Aorta (tissue), 5 donors: ENCODE data around the gene TRIM71. TPM values are rescaled to one million over a fixed set of nuclear protein-coding genes. Genes with fewer than 3 reads are reported as not detected.
A peak's percentile ranks its signal among the peaks of the same experiment; 100 is the strongest.
"Not testable (repeated sequence)": the region's sequence is repeated elsewhere in the genome, so short reads cannot be mapped to it uniquely, and the experiment has no call there.

Source experiments
- ATAC-seq: fragments of 200-7000 bp; cut with Tn5 transposase; one replicate; pipeline ENCODE4 v1.9.1; 2022; ENCODE audit warnings: moderate library complexity; ENCODE audit not compliant: low FRiP score
- DNase-seq, 2 donors: peaks; one replicate each; pipeline ENCODE4 v3.0.0-alpha.2; 2020
- H3K27ac ChIP-seq, 2 donors: one replicate each; pipeline ENCODE4 v1.5.1; 2013; ENCODE audit warnings: low read length in 2 of 2, mild to moderate bottlenecking in 2 of 2, moderate library complexity in 2 of 2, control low read depth in 1 of 2, inconsistent platforms in 1 of 2, low read depth in 1 of 2
- H3K27me3 ChIP-seq, 2 donors: one replicate each; pipeline ENCODE4 v1.6.1; 2013; ENCODE audit warnings: control low read depth in 1 of 2, low read length in 1 of 2, mild to moderate bottlenecking in 1 of 2, moderate library complexity in 1 of 2; ENCODE audit not compliant: insufficient read depth in 2 of 2, control insufficient read depth in 1 of 2
- H3K36me3 ChIP-seq, 2 donors: one replicate each; pipeline ENCODE4 v1.6.1; 2013; ENCODE audit warnings: control low read depth in 1 of 2, low read length in 1 of 2, mild to moderate bottlenecking in 1 of 2; ENCODE audit not compliant: insufficient read depth in 2 of 2, control insufficient read depth in 1 of 2
- H3K4me1 ChIP-seq, 2 donors: one replicate each; pipeline ENCODE4 v1.6.1; 2013; ENCODE audit warnings: low read length in 2 of 2, control low read depth in 1 of 2, mild to moderate bottlenecking in 1 of 2, moderate library complexity in 1 of 2; ENCODE audit not compliant: insufficient read depth in 2 of 2, control insufficient read depth in 1 of 2
- H3K4me3 ChIP-seq, 2 donors: one replicate each; pipeline ENCODE4 v1.5.1; 2013; ENCODE audit warnings: low read length in 2 of 2, control low read depth in 1 of 2, mild to moderate bottlenecking in 1 of 2
- H3K9me3 ChIP-seq: one replicate; pipeline ENCODE4 v1.6.1; 2013; ENCODE audit warnings: mild to moderate bottlenecking, low read length; ENCODE audit not compliant: control insufficient read depth
- WGBS, 2 donors: extraction: QIAGEN DNeasy Blood & Tissue Kit; methylation state at CpG; one replicate each; pipeline ENCODE4 v1.1.7; 2013; 5-methylcytosine and 5-hydroxymethylcytosine counted together
- intact Hi-C, 2 donors: fragments of 100-400 bp; cut with DNase I; formaldehyde crosslinking; loops; one replicate each; pipeline versions ENCODE4 v1.14.2 to v1.15.0; 2022
- long read RNA-seq, 2 donors: library from polyadenylated mRNA; unstranded; transcript quantifications; one replicate each; pipeline ENCODE4 v2.0.0, GENCODE V29; 2020 to 2021
- polyA plus RNA-seq, 2 donors: library from polyadenylated mRNA; stranded (reverse); fragments of 200-250 nt; gene quantifications; one replicate each; pipeline ENCODE4 v1.2.3, GENCODE V29; 2013
- total RNA-seq, 2 donors: library from RNA; stranded (reverse); fragmentation: NEBNext Ultra II Directional; extraction: Animal tissue kit (Norgen Biotek cat#: 25700); gene quantifications; one replicate each; pipeline ENCODE4 v1.2.1, GENCODE V29; 2021
- donor health status: healthy with polysubstance abuse.
- donor health status: Bipolar disorder and iron deficiency.
- donor health status: DM: no; HTN: no; CAD: no.
- donor health status: DM: no; HTN: no; CAD: no.
- donor health status: DM: yes; HTN: yes; CAD: no.

TRIM71 gene
- total RNA-seq (not detected), polyA plus RNA-seq (not detected)
- long read RNA-seq, donor 1 = 0 reads
- long read RNA-seq, donor 2 = 0 reads

DNA sequence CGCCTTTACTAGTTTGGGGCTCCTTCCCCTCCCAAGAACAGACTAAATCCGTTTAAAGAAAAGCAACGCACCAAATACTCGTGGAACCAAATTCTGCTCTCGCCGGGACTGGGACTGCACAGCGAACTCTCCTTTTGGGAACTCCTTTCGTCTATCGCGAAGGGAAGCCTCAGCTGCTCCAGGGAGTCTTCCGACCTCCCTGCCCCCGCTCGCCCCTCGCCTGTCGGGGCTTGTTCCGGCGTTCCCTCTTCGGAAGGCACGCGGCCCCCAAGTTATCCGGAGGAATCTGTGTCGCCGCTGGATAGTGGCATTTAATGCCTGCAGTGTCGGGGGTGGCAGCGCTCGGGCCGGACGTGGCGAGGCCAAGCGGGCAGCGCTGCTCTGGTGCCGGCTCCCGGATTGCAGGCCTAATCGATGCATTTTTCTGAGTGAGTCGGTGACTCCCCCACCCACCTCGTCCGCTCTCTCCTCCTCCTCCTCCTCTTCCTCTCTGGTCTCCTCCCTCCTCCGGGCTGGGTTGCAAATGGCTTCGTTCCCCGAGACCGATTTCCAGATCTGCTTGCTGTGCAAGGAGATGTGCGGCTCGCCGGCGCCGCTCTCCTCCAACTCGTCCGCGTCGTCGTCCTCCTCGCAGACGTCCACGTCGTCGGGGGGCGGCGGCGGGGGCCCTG lies at the start of gene TRIM71:
TRIM71 (plus strand) TSS at position 440 of the 671 bp plus-strand sequence; CDS start at position 524, 84 bp downstream.
- Histone ChIP-seq H3K27me3 (no peaks in the 10 kb centered on the region), H3K4me3 (peak within 1 kb of the TSS; percentile 29 to 38), H3K27ac (no peak within 1 kb of the TSS), H3K4me1 (no peaks in the 10 kb centered on the region), H3K9me3 (no peaks in the 10 kb centered on the region), H3K36me3 (no peaks in the 10 kb centered on the region)
- peak in 1 of 2 donors; percentile 69 for DNase-seq
- no peak for ATAC-seq
- 1 to 2% methylated on average over 57 to 59 of the region's 59 CpGs for WGBS, 2 donors
- intact Hi-C loops = no loop called here

DNA sequence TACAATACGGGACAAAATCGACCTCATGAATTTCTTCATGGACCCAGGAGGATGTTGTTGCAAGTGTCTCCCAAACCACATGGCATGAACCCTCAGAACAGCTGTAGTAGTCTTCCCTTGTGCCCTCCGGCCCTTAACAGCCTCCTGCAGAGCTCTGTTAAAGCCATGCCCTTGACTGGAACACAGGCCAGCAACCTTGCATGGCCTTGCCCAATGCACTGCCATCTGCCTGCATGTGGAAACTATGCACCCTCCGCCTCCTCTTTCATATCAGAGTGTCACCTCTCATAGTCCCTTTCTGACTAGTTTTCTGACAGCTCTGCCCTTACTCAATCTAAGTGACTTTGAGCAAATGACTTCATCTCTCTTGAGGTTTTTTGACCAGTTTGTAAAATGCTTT lies 39.4 kb upstream of the TRIM71 start:
- intact Hi-C loops = no loop called here
- Histone ChIP-seq H3K4me1 (no peaks in the 10 kb centered on the region), H3K27me3 (no peaks in the 10 kb centered on the region), H3K36me3 (peaks cover under 1 to 2% of the 10 kb centered on the region in 2 donors), H3K4me3 (no peak overlapping the region), H3K9me3 (no peaks in the 10 kb centered on the region), H3K27ac (no peak overlapping the region)
- 91 to 92% methylated on average over 4 of the region's 4 CpGs for WGBS, 2 donors
- DNase-seq = no peak
- no peak for ATAC-seq

DNA sequence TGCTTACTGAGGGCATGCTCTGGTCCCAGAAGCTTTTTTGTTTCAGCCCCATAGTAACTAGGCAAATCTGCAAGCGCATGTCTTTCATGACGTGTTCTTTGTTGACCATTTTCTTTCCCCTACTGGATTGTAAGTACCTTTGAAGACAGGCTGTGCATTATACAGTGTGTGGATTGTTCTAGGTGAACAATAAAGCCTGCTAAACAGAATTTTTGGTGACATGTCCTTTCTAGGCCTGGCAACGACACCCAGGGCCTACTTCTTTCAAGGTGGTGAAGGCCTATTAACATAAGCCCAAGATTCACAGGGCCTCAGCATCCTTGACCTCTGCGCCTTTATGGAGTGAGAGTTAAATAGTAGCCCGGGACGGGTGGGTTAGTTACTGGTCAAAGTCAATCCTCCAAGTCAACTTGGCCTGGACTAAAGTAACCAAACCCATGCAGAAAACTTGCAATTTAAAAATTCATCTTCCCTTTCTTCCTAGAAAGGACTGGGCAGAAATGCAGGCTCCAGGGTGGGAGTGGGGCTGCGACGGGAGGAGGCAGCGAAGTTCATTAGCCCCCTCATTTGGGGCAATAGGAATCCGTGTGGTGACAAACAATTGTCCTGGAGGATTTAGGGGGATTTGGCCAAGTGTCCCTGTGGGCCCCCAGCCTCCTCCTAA lies 37.6 kb upstream of the TRIM71 start:
- no peak overlapping the region for H3K27ac ChIP-seq
- intact Hi-C loops = no loop called here
- no peak for ATAC-seq

DNA sequence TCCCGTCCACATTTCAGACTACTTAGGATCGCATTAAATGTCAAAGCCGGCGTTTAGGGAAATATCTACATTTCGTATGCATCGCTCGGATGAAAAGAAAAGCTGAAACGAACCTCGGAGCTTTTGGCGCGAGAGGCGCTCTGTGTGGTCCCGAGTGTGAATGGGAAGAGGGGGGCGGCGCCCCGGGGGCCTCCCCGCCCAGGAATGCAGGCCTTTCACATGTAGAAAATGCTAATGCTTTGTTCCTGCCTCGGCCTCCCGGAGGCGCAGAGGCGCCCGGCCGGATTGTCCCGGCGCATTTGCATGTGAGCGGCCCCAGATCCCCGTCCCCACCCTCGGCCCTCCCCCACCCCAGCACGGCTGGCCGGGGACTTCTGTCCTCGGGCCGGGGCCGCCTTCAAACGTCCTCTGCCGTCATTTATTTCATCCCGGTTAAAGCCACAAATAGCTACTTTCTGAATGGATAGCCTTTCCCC lies 37.0 kb upstream of the TRIM71 start:
- no peaks in the 10 kb centered on the region for H3K27me3 ChIP-seq

More for the DNA sequence above, 37.6 kb upstream of the TRIM71 start:
- Histone ChIP-seq H3K36me3 (no peaks in the 10 kb centered on the region), H3K4me1 (no peaks in the 10 kb centered on the region), H3K27me3 (no peaks in the 10 kb centered on the region), H3K4me3 (no peak overlapping the region), H3K9me3 (no peaks in the 10 kb centered on the region)
- no peak for DNase-seq
- WGBS, 2 donors = 91 to 92% methylated on average over 10 of the region's 10 CpGs

DNA sequence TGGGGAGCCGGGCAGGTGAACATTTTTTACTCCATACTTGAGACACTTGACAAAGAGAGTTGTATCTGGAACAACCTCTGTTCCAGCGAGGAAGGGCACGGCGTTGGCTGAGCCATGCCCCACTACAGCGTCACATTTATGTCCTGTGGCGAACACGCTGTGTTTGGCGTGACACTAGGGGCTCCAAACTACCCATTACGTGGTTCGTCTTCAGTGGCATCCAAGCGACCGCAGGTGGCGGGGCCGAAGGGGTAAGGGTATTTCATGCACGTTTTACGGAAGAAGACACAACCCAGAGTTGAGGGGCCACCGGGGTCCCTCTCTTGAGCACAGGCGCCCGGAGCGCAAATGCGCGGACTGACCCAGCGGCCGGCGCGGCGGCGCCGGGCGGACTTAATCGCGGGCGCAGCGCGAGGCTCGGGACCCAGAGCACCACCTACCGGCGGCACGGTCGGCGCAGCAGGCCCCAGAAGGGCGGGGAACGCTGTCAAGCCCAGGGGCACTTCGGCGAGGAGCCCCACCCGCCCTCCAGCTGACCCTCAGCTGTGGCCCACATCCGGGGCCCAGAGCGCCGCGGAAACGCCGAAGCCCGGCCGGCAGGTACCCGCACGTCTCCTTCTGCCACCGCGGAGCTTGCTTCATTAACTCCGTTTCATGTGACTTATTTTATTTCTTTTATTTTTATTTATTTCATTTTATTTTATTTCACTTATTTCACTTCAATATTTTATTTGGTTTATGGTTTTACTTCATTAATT lies 36.4 kb upstream of the TRIM71 start:
- peak overlapping the region; percentile 45 to 81 for H3K4me3 ChIP-seq
- ATAC-seq (peak; percentile 92), DNase-seq (peak; percentile 75 to 93)
- H3K36me3 ChIP-seq = no peaks in the 10 kb centered on the region
- H3K4me1 ChIP-seq = no peaks in the 10 kb centered on the region
- no peaks in the 10 kb centered on the region for H3K27me3 ChIP-seq
- intact Hi-C loops = no loop called here
- H3K9me3 ChIP-seq = no peaks in the 10 kb centered on the region
- 2 to 5% methylated on average over 31 to 59 of the region's 59 CpGs for WGBS, 2 donors
- no peak overlapping the region for H3K27ac ChIP-seq

More for the DNA sequence above, 37.0 kb upstream of the TRIM71 start:
- Histone ChIP-seq H3K36me3 (no peaks in the 10 kb centered on the region), H3K4me1 (no peaks in the 10 kb centered on the region), H3K9me3 (no peaks in the 10 kb centered on the region), H3K27ac (no peak overlapping the region), H3K4me3 (peak overlapping the region; percentile 45 to 81)
- intact Hi-C loops = no loop called here
- 4 to 5% methylated on average over 36 of the region's 36 CpGs for WGBS, 2 donors
- DNase-seq = peak; percentile 53 to 81
- peak; percentile 61 for ATAC-seq

DNA sequence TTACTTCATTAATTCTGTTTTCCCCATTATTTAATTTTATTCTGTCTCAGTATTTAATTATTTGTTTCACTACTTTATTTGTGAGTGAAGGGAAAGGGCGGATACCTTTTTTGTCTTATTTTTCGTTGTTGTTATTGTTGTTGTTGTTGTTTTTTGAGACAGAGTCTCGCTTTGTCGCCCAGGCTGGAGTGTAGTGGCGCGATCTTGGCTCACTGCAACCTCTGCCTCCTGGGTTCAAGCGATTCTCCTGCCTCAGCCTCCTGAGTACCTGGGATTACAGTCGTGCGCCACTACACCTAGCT lies 35.9 kb upstream of the TRIM71 start:
- H3K4me3 ChIP-seq, H3K27ac ChIP-seq, H3K36me3 ChIP-seq, intact Hi-C loops, H3K27me3 ChIP-seq, H3K4me1 ChIP-seq, DNase-seq, ATAC-seq, H3K9me3 ChIP-seq: not testable (repeated sequence)
- 92% methylated on average over 9 of the region's 9 CpGs for WGBS, 2 donors

DNA sequence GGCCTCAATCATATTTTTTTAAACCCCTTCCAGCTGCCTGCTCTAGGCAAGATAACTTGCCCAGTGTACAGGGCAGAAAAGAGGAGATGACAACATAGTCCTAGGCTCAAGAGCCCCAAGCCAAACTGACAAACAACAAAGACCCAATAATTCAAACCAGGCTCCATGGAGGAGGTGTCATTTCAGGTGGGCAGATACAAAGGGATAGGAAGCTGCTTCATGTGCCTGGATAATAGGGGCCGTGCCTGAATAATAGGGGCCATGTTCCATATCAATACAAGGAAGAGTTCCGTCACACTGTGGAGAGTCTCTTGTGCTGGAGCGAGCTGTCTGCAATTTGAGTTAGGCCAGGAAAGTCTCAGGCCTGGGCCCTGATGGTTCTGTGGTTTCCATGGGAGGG lies 35.4 kb upstream of the TRIM71 start:
- intact Hi-C loops = no loop called here
- ATAC-seq (no peak), DNase-seq (peak in 1 of 2 donors; percentile 23)
- WGBS, 2 donors = 96 to 99% methylated on average over 3 of the region's 3 CpGs
- Histone ChIP-seq H3K4me1 (no peaks in the 10 kb centered on the region), H3K4me3 (no peak overlapping the region), H3K9me3 (no peaks in the 10 kb centered on the region), H3K36me3 (no peaks in the 10 kb centered on the region), H3K27ac (no peak overlapping the region), H3K27me3 (no peaks in the 10 kb centered on the region)

DNA sequence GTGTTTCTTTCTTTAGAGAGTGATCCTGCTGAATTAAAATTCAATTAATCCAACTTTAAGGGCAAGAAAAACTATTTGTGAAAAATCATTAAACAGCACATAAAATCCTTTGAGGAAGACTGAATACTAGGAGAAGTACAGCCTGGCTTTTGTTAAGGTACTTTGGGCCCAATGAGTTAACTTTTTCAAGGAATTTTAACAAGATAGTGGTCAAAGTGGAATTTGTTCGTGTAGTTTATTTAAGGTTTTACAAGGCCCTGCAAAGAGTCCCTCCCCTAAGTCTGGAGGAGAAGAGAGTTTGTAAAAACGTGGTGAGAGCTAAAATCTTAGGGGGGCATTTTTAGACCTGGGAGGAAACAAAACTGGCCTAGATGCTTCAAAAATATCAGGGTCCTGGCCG lies 26.0 kb upstream of the TRIM71 start:
- Histone ChIP-seq H3K9me3 (no peaks in the 10 kb centered on the region), H3K27ac (no peak overlapping the region), H3K27me3 (no peaks in the 10 kb centered on the region), H3K36me3 (no peaks in the 10 kb centered on the region), H3K4me1 (no peaks in the 10 kb centered on the region), H3K4me3 (no peak overlapping the region)
- DNase-seq (no peak), ATAC-seq (no peak)
- 64 to 72% methylated on average over 3 of the region's 3 CpGs for WGBS, 2 donors
- intact Hi-C loops = no loop called here
